ENCODE data around the gene PRRT3. TPM values are rescaled to one million over a fixed set of nuclear protein-coding genes. Genes with fewer than 3 reads are reported as not detected.

The PRRT3 gene
- total RNA-seq, 1 experiment from 2014 or later, result 0.90 TPM

DNA sequence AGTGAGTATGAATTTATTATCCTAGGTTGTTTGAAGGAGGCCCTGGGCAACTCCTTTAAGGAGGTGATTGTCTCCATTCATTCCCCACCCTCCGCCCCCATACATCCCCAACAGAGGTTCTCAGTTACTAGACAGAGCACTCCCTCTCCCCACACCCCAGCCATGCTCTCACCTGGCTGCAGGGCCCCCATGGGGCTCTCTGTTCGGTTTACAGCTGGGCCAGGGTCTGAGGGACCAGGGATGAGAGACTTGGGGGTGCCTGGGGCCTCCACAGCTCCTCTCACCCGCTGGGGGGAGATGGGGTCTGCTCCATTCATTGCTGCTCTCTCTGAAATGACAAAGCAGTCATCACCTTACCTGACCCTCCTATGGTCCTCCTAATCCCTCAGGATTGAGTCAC lies 3.6 kb downstream of the PRRT3 start:
- no peaks in the 10 kb centered on the region for H4K20me1 ChIP-seq (ENCODE audit: insufficient read depth)
- H2AFZ ChIP-seq, result no peak overlapping the region
- H3F3A ChIP-seq (ENCODE audit: insufficient read depth, low read depth), result peaks cover 12% of the 10 kb centered on the region; the same call in 1 of the 2 replicates
- intact Hi-C loops (cut with micrococcal nuclease; ENCODE audit: unreplicated experiment), result loop anchor here (5.0 to 10.0 kb wide), 2 partner anchors 121 to 234 kb away; no protein-coding TSS in a partner anchor
- H3K9me2 ChIP-seq (ENCODE audit: insufficient read depth), result no peaks in the 10 kb centered on the region
- no peak overlapping the region for H3K27ac ChIP-seq
- TF ChIP-seq CTCF (conservative IDR thresholded peaks at IDR 0.05), result no peak
- TF ChIP-seq EZH2 (IDR thresholded peaks at IDR 0.05; ENCODE audit: low read depth), result no peak
- CTCF ChIA-PET, result no interaction called here
- no peaks in the 10 kb centered on the region for H3K9me3 ChIP-seq (ENCODE audit: insufficient read depth, low read depth)
- H3K4me2 ChIP-seq, result no peak overlapping the region; the same call in 1 of the 2 replicates
- H3K4me3 ChIP-seq, result no peak overlapping the region
- no peak for DNase-seq
- no peaks in the 10 kb centered on the region for H3K27me3 ChIP-seq (ENCODE audit: insufficient read depth, low read depth)
- peaks cover 6% of the 10 kb centered on the region; the same call in 1 of the 2 replicates for H3K79me2 ChIP-seq (ENCODE audit: low read depth)
- POLR2A ChIA-PET (ENCODE audit: unreplicated experiment), result no interaction called here
- H3K4me1 ChIP-seq (replicated peaks; ENCODE audit: insufficient read depth), result peaks cover 6% of the 10 kb centered on the region
- no peaks in the 10 kb centered on the region for H3K36me3 ChIP-seq (ENCODE audit: low read depth)
- no TSS peak for BruUV-seq (replicated peaks)

DNA sequence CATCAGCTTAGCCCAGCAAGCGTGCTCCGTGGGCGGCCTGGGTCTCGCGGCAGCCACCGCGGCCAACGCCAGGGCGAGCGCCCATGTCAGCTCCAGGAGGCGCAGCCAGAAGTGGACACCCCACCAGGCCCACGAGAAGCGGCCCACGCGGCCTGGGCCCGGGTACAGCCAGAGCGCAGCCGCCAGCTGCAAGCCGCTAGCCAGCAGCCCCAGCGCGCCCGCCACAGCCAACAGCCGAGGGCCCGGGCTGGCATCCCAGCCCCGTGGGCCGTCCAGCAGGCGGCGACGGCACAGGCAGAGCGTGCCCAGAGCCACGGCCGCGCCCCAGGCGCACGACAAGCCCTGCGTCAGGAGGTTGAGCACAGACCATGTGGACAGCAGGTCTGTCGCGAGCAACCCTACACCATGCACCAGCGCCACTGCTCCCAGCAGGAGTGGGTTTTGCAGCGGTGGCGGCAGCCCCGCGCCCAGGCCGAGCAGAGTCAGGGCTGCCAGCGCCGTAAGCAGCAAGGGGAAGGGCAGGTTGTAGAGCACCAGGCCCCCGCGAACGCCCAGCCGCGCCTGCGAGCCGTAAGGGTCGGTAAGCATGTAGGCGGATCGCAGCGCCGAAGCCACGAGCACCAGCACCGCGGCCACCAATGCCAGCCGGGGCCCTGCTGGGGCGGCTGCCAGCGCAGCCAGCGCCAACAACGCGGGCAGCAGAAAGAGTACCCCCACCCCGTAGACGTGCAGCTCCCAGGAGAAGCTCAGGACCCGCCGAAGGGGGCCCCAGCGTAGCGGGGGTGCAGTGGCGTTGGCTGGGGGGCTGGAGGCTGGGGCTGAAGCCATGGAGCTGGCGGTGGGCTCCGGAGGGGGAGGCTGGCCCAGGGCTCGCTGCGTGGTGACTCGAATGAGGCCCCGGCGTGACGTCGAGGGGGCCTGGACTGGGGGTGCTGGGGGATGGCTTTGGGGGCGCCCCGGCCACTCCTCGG lies 4.9 kb downstream of the PRRT3 start:
- POLR2A ChIA-PET (ENCODE audit: unreplicated experiment), result interaction anchor here (0.5 to 0.9 kb wide), 3 partner anchors 30 to 194 kb away, joined by 3 to 7 read pairs (median 3); partner anchors contain the start of gene VHL
- intact Hi-C loops (cut with micrococcal nuclease; ENCODE audit: unreplicated experiment), result loop anchor here (1.0 to 10.0 kb wide), 6 partner anchors 29 to 233 kb away; partner anchors contain the start of genes FANCD2 and TTLL3

More for the DNA sequence above, 4.9 kb downstream of the PRRT3 start:
- H3K9me3 ChIP-seq (ENCODE audit: insufficient read depth, low read depth), result no peaks in the 10 kb centered on the region
- H3K27me3 ChIP-seq (ENCODE audit: insufficient read depth, low read depth), result no peaks in the 10 kb centered on the region
- peak; percentile 55; the same call in 1 of the 2 replicates for TF ChIP-seq CTCF (conservative IDR thresholded peaks at IDR 0.05)
- no peak for TF ChIP-seq EZH2 (IDR thresholded peaks at IDR 0.05; ENCODE audit: low read depth)
- no peaks in the 10 kb centered on the region for H4K20me1 ChIP-seq (ENCODE audit: insufficient read depth)
- no peaks in the 10 kb centered on the region for H3K9me2 ChIP-seq (ENCODE audit: insufficient read depth)
- CTCF ChIA-PET, result interaction anchor here (0.9 to 1.3 kb wide), 4 partner anchors 14 to 99 kb away, joined by 3 to 4 read pairs (median 3); partner anchors contain the start of gene CRELD1
- peak overlapping the region; percentile 98 for H2AFZ ChIP-seq
- no peaks in the 10 kb centered on the region for H3K36me3 ChIP-seq (ENCODE audit: low read depth)
- H3K79me2 ChIP-seq (ENCODE audit: low read depth), result peaks cover 6% of the 10 kb centered on the region; the same call in 1 of the 2 replicates
- H3K4me1 ChIP-seq (replicated peaks; ENCODE audit: insufficient read depth), result peaks cover 6% of the 10 kb centered on the region
- H3K4me3 ChIP-seq, result peak overlapping the region; percentile 72
- peak overlapping the region; percentile 88 for H3K4me2 ChIP-seq
- no TSS peak for BruUV-seq (replicated peaks)
- no peak overlapping the region for H3K27ac ChIP-seq
- peaks cover 17% of the 10 kb centered on the region; the same call in 1 of the 2 replicates for H3F3A ChIP-seq (ENCODE audit: insufficient read depth, low read depth)
- DNase-seq, result peak; percentile 72 to 87

Data from PC-9 (cell line).